Measurements from ENCODE around the gene WASHC2A. TPM values are rescaled to one million over a fixed set of nuclear protein-coding genes. Genes with fewer than 3 reads are reported as not detected.
"Not testable (repeated sequence)": the region's sequence is repeated elsewhere in the genome, so short reads cannot be mapped to it uniquely, and the experiment has no call there.

WASHC2A gene
- 34.9 TPM for total RNA-seq

GRCh38 chr10:50067546-50068351, at the start of gene WASHC2A:
Gene WASHC2A, plus strand, starts transcription at chr10:50067954. Its CDS starts 52 bp downstream, at chr10:50068006.
- peak; percentile 74 for DNase-seq

GRCh38 chr10:50019279-50019678, 48.5 kb upstream of the WASHC2A start:
- DNase-seq = not testable (repeated sequence)

GRCh38 chr10:50020451-50021024, 47.2 kb upstream of the WASHC2A start:
- DNase-seq = not testable (repeated sequence)

GRCh38 chr10:50021646-50022045, 46.1 kb upstream of the WASHC2A start:
- no peak for DNase-seq

- DNase-seq = not testable (repeated sequence)
Measured at GRCh38 chr10:50024716-50025383, 42.9 kb upstream of the WASHC2A start.

GRCh38 chr10:50025627-50026026, 42.1 kb upstream of the WASHC2A start:
- no peak for DNase-seq

GRCh38 chr10:50027195-50027594, 40.6 kb upstream of the WASHC2A start:
- DNase-seq = no peak

GRCh38 chr10:50033481-50033880, 34.3 kb upstream of the WASHC2A start:
- DNase-seq = no peak

- DNase-seq = not testable (repeated sequence)
Measured at GRCh38 chr10:50035337-50035736, 32.4 kb upstream of the WASHC2A start.

GRCh38 chr10:50044941-50045664, 22.7 kb upstream of the WASHC2A start:
- DNase-seq = no peak

- not testable (repeated sequence) for DNase-seq
Measured at GRCh38 chr10:50046457-50046856, 21.3 kb upstream of the WASHC2A start.

GRCh38 chr10:50047594-50047993, 20.2 kb upstream of the WASHC2A start:
- DNase-seq = not testable (repeated sequence)

- DNase-seq = not testable (repeated sequence)
Measured at GRCh38 chr10:50051995-50052660, 15.6 kb upstream of the WASHC2A start.

- DNase-seq = not testable (repeated sequence)
Measured at GRCh38 chr10:50052778-50053376, 14.9 kb upstream of the WASHC2A start.

GRCh38 chr10:50055494-50056292, 12.1 kb upstream of the WASHC2A start:
- DNase-seq = not testable (repeated sequence)

- not testable (repeated sequence) for DNase-seq
Measured at GRCh38 chr10:50056654-50057053, 11.1 kb upstream of the WASHC2A start.

- DNase-seq = not testable (repeated sequence)
Measured at GRCh38 chr10:50058727-50059126, 9.0 kb upstream of the WASHC2A start.

GRCh38 chr10:50059946-50060345, 7.8 kb upstream of the WASHC2A start:
- not testable (repeated sequence) for DNase-seq

- not testable (repeated sequence) for DNase-seq
Measured at GRCh38 chr10:50061548-50061947, 6.2 kb upstream of the WASHC2A start.

- DNase-seq = no peak
Measured at GRCh38 chr10:50063100-50063499, 4.7 kb upstream of the WASHC2A start.

GRCh38 chr10:50068352-50068659, 552 bp downstream of the WASHC2A start:
- DNase-seq = not testable (repeated sequence)

Data from occipital lobe (tissue), 2 donors.